ENCODE data around the gene GPATCH8.
A peak's percentile ranks its signal among the peaks of the same experiment; 100 is the strongest.

- peak; percentile 19 to 49 (median 36) for TF ChIP-seq CTCF (IDR thresholded peaks at IDR 0.05)
- no peak for TF ChIP-seq POLR2A (IDR thresholded peaks at IDR 0.05)
Observed at GRCh38 chr17:44354582-44355561, 148.3 kb downstream of the GPATCH8 start.

All from Peyer's patch (tissue), 4 donors.